PFSK-1 (cell line): ENCODE data around the gene GSE1.

Experiments used
- FOXP2 ChIP-seq: optimal IDR thresholded peaks from 2 replicates; pipeline ENCODE3; 2011; ENCODE audit warnings: borderline replicate concordance, control low read depth, inconsistent platforms; ENCODE audit not compliant: insufficient read depth; ENCODE audit errors: extremely low read length, extremely low read depth
- POLR2AphosphoS5 ChIP-seq: IDR thresholded peaks from 2 replicates; pipeline ENCODE4 v1.6.1; 2012; ENCODE audit warnings: low read depth, mild to moderate bottlenecking, control low read depth, low read length, moderate library complexity
- SIN3A ChIP-seq: IDR thresholded peaks from 2 replicates; pipeline ENCODE4 v1.6.1; 2012; ENCODE audit warnings: mild to moderate bottlenecking, low read length, moderate library complexity, borderline replicate concordance; ENCODE audit not compliant: insufficient read depth
- TAF1 ChIP-seq: IDR thresholded peaks from 2 replicates; pipeline ENCODE4 v1.6.1; 2012; ENCODE audit warnings: low read length, control low read depth, borderline replicate concordance; ENCODE audit not compliant: insufficient read depth
- TF ChIP-seq, protein P1 (sequence below), 2 experiments: IDR thresholded peaks; 2 replicates each; pipeline versions ENCODE4 v1.6.1 to v1.8.0; 2011 to 2012; ENCODE audit warnings: low read depth in 2 of 2, low read length in 2 of 2, control low read depth in 1 of 2, inconsistent platforms in 1 of 2, mild to moderate bottlenecking in 1 of 2, moderate library complexity in 1 of 2; ENCODE audit not compliant: insufficient read depth in 1 of 2

GSE1 gene

DNA sequence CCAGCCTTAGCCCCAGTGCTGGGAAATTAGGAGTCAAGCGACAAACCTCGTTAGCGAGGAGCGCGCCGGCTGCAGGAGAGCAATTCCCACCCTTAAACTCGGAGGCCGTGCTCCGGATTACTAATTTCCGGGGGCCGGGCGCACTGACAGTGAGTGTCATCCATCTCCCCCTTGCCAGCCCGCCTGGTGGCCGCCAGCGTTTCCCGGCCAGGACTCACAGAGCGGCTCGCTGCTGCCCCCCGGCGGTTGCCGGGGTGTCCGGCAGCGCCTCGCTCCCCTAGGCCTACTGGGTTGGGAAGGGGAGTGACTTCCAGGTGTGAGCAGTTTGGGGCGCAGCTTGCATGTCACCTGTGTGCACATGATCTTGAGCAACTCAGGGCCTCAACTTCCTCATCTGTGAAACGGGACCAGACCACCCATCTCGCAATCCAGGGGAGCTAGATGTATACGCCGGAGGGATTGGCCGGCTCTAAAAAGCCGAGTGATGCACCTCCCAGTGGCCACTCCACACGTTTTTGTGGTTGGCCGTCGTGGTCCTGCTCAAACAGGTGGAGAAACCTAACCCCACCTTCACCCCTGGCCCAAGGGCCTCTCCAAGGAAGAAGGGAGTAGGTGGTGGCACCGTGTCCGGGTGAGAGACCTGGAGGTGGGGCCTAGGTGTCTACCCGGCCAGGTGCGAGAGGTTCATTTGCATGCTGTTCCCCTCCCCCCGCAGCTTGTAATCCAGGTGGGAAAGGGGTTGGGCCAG, 2.5 kb upstream of the GSE1 start:
- TF ChIP-seq POLR2AphosphoS5: no peak
- no peak for TF ChIP-seq TAF1
- TF ChIP-seq FOXP2: no peak
- no peak for TF ChIP-seq SIN3A
- TF ChIP-seq, protein P1, sequence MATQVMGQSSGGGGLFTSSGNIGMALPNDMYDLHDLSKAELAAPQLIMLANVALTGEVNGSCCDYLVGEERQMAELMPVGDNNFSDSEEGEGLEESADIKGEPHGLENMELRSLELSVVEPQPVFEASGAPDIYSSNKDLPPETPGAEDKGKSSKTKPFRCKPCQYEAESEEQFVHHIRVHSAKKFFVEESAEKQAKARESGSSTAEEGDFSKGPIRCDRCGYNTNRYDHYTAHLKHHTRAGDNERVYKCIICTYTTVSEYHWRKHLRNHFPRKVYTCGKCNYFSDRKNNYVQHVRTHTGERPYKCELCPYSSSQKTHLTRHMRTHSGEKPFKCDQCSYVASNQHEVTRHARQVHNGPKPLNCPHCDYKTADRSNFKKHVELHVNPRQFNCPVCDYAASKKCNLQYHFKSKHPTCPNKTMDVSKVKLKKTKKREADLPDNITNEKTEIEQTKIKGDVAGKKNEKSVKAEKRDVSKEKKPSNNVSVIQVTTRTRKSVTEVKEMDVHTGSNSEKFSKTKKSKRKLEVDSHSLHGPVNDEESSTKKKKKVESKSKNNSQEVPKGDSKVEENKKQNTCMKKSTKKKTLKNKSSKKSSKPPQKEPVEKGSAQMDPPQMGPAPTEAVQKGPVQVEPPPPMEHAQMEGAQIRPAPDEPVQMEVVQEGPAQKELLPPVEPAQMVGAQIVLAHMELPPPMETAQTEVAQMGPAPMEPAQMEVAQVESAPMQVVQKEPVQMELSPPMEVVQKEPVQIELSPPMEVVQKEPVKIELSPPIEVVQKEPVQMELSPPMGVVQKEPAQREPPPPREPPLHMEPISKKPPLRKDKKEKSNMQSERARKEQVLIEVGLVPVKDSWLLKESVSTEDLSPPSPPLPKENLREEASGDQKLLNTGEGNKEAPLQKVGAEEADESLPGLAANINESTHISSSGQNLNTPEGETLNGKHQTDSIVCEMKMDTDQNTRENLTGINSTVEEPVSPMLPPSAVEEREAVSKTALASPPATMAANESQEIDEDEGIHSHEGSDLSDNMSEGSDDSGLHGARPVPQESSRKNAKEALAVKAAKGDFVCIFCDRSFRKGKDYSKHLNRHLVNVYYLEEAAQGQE (IDR thresholded peaks at IDR 0.05; ENCODE audit: insufficient read depth in 1 of 2, low read depth in 2 of 2, low read length in 2 of 2): no peak

DNA sequence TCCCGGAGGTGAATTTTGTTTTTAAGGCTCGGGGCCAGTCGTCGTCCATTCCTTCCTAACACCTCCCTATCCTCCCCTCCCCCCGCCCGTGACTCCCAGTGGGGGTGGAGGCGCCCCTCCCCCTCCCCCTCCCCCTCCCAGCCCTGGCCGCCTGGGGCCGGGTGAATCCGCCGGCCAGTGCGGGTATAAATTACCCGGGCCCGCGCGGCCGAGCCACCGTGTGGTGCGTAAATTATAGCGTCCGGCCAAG, 2.0 kb upstream of the GSE1 start:
- TF ChIP-seq POLR2AphosphoS5 (no peak), TAF1 (no peak), FOXP2 (no peak), SIN3A (no peak)
- TF ChIP-seq, protein P1 (IDR thresholded peaks at IDR 0.05; ENCODE audit: insufficient read depth in 1 of 2, low read depth in 2 of 2, low read length in 2 of 2): no peak

DNA sequence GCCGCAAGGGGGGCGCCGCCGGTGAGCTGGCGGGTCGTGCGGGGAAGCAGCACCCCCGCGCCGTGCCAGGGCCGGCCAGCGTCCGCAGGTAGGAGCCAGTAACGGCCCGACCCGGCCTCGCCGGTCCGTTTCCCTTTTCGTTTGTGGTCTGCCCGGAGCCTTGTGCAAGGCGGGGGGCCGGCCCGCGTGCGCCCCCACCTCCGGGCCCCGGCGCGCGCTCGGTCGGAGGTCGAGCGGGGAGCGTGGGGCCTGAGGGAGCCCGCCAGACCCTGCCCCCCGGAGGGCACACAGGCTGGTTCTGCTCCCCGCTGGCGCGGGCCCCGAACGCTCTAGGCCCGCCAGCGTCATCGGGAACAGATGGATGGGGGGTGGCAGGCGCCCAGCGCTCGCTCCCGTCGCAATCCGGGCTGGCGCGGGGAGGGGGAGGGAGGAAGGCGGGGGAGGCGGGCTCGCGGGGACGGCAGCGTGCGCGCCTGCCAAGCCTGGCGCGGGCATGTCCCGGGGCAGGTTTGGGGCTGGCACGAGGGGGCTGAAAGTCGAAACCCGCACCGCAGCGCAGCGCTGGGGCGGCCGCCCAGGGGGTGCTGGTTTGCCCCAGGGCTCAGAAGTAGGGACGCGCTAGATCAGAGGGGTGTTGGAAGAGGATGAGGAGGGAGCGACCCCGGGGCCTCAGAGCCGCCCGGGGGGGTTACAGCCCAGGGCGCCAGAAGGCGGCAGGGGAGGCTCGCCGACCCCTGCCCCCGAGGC, 1.5 kb upstream of the GSE1 start:
- TF ChIP-seq SIN3A (no peak), POLR2AphosphoS5 (no peak), TAF1 (no peak), FOXP2 (no peak)
- TF ChIP-seq, protein P1 (IDR thresholded peaks at IDR 0.05; ENCODE audit: insufficient read depth in 1 of 2, low read depth in 2 of 2, low read length in 2 of 2): no peak

DNA sequence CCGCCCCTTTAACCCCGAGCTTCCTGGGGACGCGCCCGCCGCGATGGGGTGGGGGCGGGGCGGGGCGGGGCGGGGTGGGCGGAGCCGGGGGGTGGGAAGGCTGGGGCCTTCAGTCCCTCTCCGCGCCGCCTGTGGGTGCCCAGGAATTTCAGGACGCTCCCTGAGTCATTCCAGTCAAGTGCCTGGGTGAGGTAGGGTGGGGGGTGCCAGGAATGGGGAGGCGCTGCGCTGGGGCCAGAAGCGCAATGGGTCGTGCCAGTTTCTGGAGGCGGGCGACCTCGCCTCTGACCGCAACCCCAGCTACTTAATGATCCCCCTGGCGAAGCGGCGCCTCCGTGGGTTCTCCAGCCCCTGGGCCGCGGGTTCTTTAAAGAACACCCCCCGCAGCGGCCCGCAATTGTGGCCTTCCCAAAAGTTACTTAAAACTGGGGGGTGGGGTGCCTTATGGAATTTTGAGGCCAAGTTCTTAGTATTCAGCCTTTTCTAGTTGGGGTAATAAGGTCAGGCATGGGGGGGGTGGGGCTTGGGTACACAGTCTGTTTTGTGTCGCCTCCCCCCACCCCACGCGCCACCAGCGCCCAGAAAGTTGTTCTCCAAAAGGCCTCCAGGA, 826 bp upstream of the GSE1 start:
- TF ChIP-seq, protein P1 (IDR thresholded peaks at IDR 0.05; ENCODE audit: insufficient read depth in 1 of 2, low read depth in 2 of 2, low read length in 2 of 2): no peak
- TF ChIP-seq SIN3A: no peak
- no peak for TF ChIP-seq FOXP2
- TF ChIP-seq POLR2AphosphoS5: no peak
- TF ChIP-seq TAF1: no peak
